ENCODE measurements around the gene TNFAIP8L3. TPM values are rescaled to one million over a fixed set of nuclear protein-coding genes. Genes with fewer than 3 reads are reported as not detected.
A peak's percentile ranks its signal among the peaks of the same experiment; 100 is the strongest.

The TNFAIP8L3 gene
- total and polyA plus RNA-seq, 2 of the 4 experiments (the other 2 are of a cell fraction): 0.29 to 0.90 TPM

DNA sequence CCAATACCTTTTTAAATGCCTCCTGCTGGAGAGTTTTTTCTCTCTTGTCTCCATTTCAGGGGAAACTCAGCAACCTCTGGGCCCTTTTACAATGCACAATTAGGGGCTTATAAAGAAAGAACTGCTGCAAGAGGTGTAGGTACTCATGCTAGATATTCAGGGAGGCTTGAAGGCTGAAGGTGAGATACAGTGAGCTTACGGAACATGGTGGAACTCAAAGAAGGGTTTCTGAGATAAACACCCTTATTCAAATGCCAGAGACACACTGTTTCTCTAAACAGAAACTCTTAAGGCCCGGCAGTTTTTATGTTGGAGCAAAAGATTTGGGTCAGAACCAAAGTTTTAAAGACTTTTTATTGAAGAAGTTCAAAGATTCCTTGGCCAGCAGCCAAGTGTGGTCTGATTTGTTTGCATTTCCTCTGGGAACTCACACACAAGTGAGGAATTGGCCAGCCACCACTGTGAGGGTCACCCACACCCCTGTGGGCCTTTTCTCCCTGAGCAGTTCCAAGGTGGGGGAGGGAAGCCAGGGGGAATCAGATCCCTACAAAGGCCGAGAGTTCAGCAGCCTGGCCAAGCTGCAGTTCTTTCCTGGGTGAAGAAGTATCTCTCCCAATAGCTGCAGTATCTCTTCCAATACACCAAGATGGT is 47.8 kb downstream of the TNFAIP8L3 start:
- Histone ChIP-seq H3K4me3 (ENCODE audit: insufficient read depth, low read depth, low read length) (no peak overlapping the region), H3K23ac (ENCODE audit: low read depth, low read length) (no peak overlapping the region), H3K14ac (replicated peaks; ENCODE audit: low read depth, low read length) (no peak overlapping the region), H3K9me1 (ENCODE audit: insufficient read depth, low read length) (no peaks in the 10 kb centered on the region; the same call in 1 of the 2 replicates), H3K9ac (ENCODE audit: low read depth, low read length) (no peak overlapping the region), H3K27me3 (ENCODE audit: control insufficient read depth, insufficient read depth, low read length) (peaks cover 5% of the 10 kb centered on the region; the same call in 1 of the 2 replicates), H2BK120ac (ENCODE audit: low read depth, low read length) (no peak overlapping the region), H3K27ac (ENCODE audit: insufficient read depth, low read length) (no peak overlapping the region), H2BK20ac (ENCODE audit: low read depth, low read length) (no peak overlapping the region), H3K56ac (ENCODE audit: extremely low read depth, insufficient read depth, low read length) (no peak overlapping the region), H4K91ac (ENCODE audit: insufficient read depth, low read depth, low read length) (no peak overlapping the region), H4K8ac (ENCODE audit: low read depth in 2 of 2, low read length in 2 of 2) (no peak overlapping the region), H3K18ac (ENCODE audit: low read depth, low read length) (no peak overlapping the region), H2AK9ac (replicated peaks; ENCODE audit: low read depth, low read length, poor library complexity) (peak overlapping the region; percentile 8), H2AFZ (replicated peaks; ENCODE audit: low read length, poor library complexity) (peak overlapping the region; percentile 12), H3K9me3 (ENCODE audit: control insufficient read depth, insufficient read depth, low read length) (no peaks in the 10 kb centered on the region), H3K36me3 (ENCODE audit: control insufficient read depth, insufficient read depth, low read length) (no peaks in the 10 kb centered on the region), H3K79me1 (ENCODE audit: low read depth in 1 of 2, low read length in 2 of 2) (no peaks in the 10 kb centered on the region), H3K4me2 (ENCODE audit: low read depth, low read length) (no peak overlapping the region; the same call in 1 of the 2 replicates), H4K5ac (ENCODE audit: low read depth, low read length) (no peak overlapping the region), H3K4me1 (ENCODE audit: control insufficient read depth, insufficient read depth, low read length) (peaks cover 6% of the 10 kb centered on the region; the same call in 1 of the 2 replicates), H2AK5ac (ENCODE audit: low read depth, low read length) (no peak overlapping the region), H2BK15ac (ENCODE audit: low read depth, low read length) (no peak overlapping the region), H4K20me1 (ENCODE audit: insufficient read depth, low read length) (no peaks in the 10 kb centered on the region), H3K4ac (ENCODE audit: low read depth, low read length) (no peak overlapping the region), H2BK5ac (ENCODE audit: low read depth, low read length, poor library complexity, severe bottlenecking) (no peak overlapping the region)
- intact Hi-C loops (cut with micrococcal nuclease) (no loop called here), dilution Hi-C loops (cut with HindIII; ENCODE audit: low sequenced_read_pairs, unreplicated experiment) (no loop called here), in situ Hi-C loops (cut with MboI; ENCODE audit: low sequenced_read_pairs) (no loop called here)
- ATAC-seq (ENCODE audit: low read depth) (peak; percentile 60), DNase-seq (peak; percentile 39)
- CTCF ChIA-PET: no interaction called here
- BruUV-seq (replicated peaks): no TSS peak
- TF ChIP-seq POLR2A (IDR thresholded peaks at IDR 0.05; ENCODE audit: low read depth, low read length) (no peak), RCOR1 (IDR thresholded peaks at IDR 0.05; ENCODE audit: insufficient replicate concordance, low read length) (no peak)
- no CpG with 5 or more reads among the region's 3 CpGs for whole genome bisulfite sequencing, 2 experiments (ENCODE audit: extremely low coverage in 2 of 2, insufficient read length in 1 of 2)
- POLR2A ChIA-PET (ENCODE audit: unreplicated experiment): no interaction called here
